H9 (cell line): ENCODE data around the gene MMP23B. TPM values are rescaled to one million over a fixed set of nuclear protein-coding genes. Genes with fewer than 3 reads are reported as not detected.
A peak's percentile ranks its signal among the peaks of the same experiment; 100 is the strongest.

ENCODE experiments used
- DNase-seq: peaks from one replicate; pipeline ENCODE4 v3.0.0-alpha.2; 2017
- H2AFZ ChIP-seq: one replicate; pipeline ENCODE4 v1.6.1; 2013; ENCODE audit warnings: mild to moderate bottlenecking, low read length, control low read depth, moderate library complexity
- H2AK5ac ChIP-seq: 2 replicates; pipeline ENCODE4 v1.6.1; 2013; ENCODE audit warnings: low read length, control low read depth, mixed read lengths; ENCODE audit not compliant: insufficient read length
- H2BK120ac ChIP-seq: one replicate; pipeline ENCODE4 v1.6.1; 2013; ENCODE audit warnings: low read depth, mild to moderate bottlenecking, low read length, control low read depth, inconsistent platforms; ENCODE audit not compliant: poor library complexity, severe bottlenecking
- H2BK12ac ChIP-seq: 2 replicates; pipeline ENCODE4 v1.6.1; 2013; ENCODE audit warnings: low read length, control low read depth, mixed read lengths, low read depth; ENCODE audit not compliant: insufficient read length
- H2BK15ac ChIP-seq: 2 replicates; pipeline ENCODE4 v1.6.1; 2013; ENCODE audit warnings: low read depth, low read length, control low read depth
- H2BK20ac ChIP-seq: one replicate; pipeline ENCODE4 v1.6.1; 2013; ENCODE audit warnings: low read depth, mild to moderate bottlenecking, low read length, control low read depth, inconsistent platforms; ENCODE audit not compliant: poor library complexity, severe bottlenecking
- H2BK5ac ChIP-seq: 2 replicates; pipeline ENCODE4 v1.6.1; 2013; ENCODE audit warnings: low read length, control low read depth, mixed read lengths; ENCODE audit not compliant: insufficient read length
- H3K14ac ChIP-seq: 2 replicates; pipeline ENCODE4 v1.6.1; 2013; ENCODE audit warnings: low read length, control low read depth; ENCODE audit not compliant: insufficient read depth
- H3K18ac ChIP-seq: 2 replicates; pipeline ENCODE4 v1.6.1; 2013; ENCODE audit warnings: low read depth, mild to moderate bottlenecking, mixed read lengths, low read length, control low read depth; ENCODE audit not compliant: insufficient read length
- H3K23ac ChIP-seq: 2 replicates; pipeline ENCODE4 v1.6.1; 2013; ENCODE audit warnings: low read length, control low read depth, mixed read lengths, low read depth; ENCODE audit not compliant: insufficient read length
- H3K23me2 ChIP-seq: 2 replicates; pipeline ENCODE4 v1.6.1; 2013; ENCODE audit warnings: low read depth, mild to moderate bottlenecking, mixed read lengths, low read length, control low read depth; ENCODE audit not compliant: insufficient read length, poor library complexity, severe bottlenecking
- H3K27ac ChIP-seq: 2 replicates; pipeline ENCODE4 v1.5.1; 2013; ENCODE audit warnings: low read length, control low read depth, mixed read lengths, low read depth; ENCODE audit not compliant: insufficient read length
- H3K27me3 ChIP-seq: 2 replicates; pipeline ENCODE4 v1.6.1; 2013; ENCODE audit warnings: low read length, control low read depth, inconsistent platforms; ENCODE audit not compliant: insufficient read depth
- H3K4ac ChIP-seq: 2 replicates; pipeline ENCODE4 v1.6.1; 2013; ENCODE audit warnings: low read depth, mild to moderate bottlenecking, control low read depth, inconsistent platforms, low read length, moderate library complexity
- H3K4me1 ChIP-seq: 2 replicates; pipeline ENCODE4 v1.6.1; 2013; ENCODE audit warnings: low read length, control low read depth, inconsistent platforms; ENCODE audit not compliant: insufficient read depth
- H3K4me2 ChIP-seq: 2 replicates; pipeline ENCODE4 v1.6.1; 2013; ENCODE audit warnings: low read length, control low read depth, mixed read lengths; ENCODE audit not compliant: insufficient read length, insufficient read depth
- H3K56ac ChIP-seq: 2 replicates; pipeline ENCODE4 v1.6.1; 2013; ENCODE audit warnings: low read depth, mild to moderate bottlenecking, mixed read lengths, low read length, control low read depth; ENCODE audit not compliant: insufficient read length
- H3K79me1 ChIP-seq: 2 replicates; pipeline ENCODE4 v1.6.1; 2013; ENCODE audit warnings: low read depth, mild to moderate bottlenecking, moderate library complexity, low read length, control low read depth, inconsistent platforms; ENCODE audit not compliant: insufficient read depth, poor library complexity, severe bottlenecking
- H3K79me2 ChIP-seq: 2 replicates; pipeline ENCODE4 v1.6.1; 2013; ENCODE audit warnings: low read length, control low read depth, inconsistent platforms; ENCODE audit not compliant: insufficient read depth
- H3K9ac ChIP-seq: 2 replicates; pipeline ENCODE4 v1.6.1; 2013; ENCODE audit warnings: low read length, control low read depth, mixed read lengths; ENCODE audit not compliant: insufficient read length; ENCODE audit errors: extremely low read depth
- H3K9me3 ChIP-seq: one replicate; pipeline ENCODE4 v1.6.1; 2013; ENCODE audit warnings: low read depth, low read length, inconsistent platforms; ENCODE audit not compliant: control insufficient read depth
- H3T11ph ChIP-seq: one replicate; pipeline ENCODE4 v1.6.1; 2013; ENCODE audit warnings: mild to moderate bottlenecking, low read length, control low read depth, inconsistent platforms
- H4K20me1 ChIP-seq: one replicate; pipeline ENCODE4 v1.6.1; 2013; ENCODE audit not compliant: control insufficient read depth, insufficient read length, insufficient read depth
- H4K5ac ChIP-seq: 2 replicates; pipeline ENCODE4 v1.6.1; 2013; ENCODE audit warnings: low read depth, mild to moderate bottlenecking, mixed read lengths, low read length, control low read depth; ENCODE audit not compliant: insufficient read length
- H4K8ac ChIP-seq: replicated peaks from 2 replicates; pipeline ENCODE4 v1.6.1; 2013; ENCODE audit warnings: low read length, control low read depth, mixed read lengths, low read depth; ENCODE audit not compliant: insufficient read length
- H4K91ac ChIP-seq: 2 replicates; pipeline ENCODE4 v1.6.1; 2013; ENCODE audit warnings: low read depth, mild to moderate bottlenecking, moderate library complexity, mixed read lengths, low read length, control low read depth; ENCODE audit not compliant: insufficient read length
- H3K27ac Mint-ChIP-seq, 3 experiments: 2 replicates in 2 of 3; 3 replicates in 1 of 3; pipeline ENCODE4 v1.8.0; 2020 to 2021; ENCODE audit warnings: mixed read lengths in 3 of 3, mild to moderate bottlenecking in 1 of 3, moderate library complexity in 1 of 3
- H3K27me3 Mint-ChIP-seq: 2 replicates; pipeline ENCODE4 v1.8.0; 2021; ENCODE audit warnings: low read depth, mild to moderate bottlenecking, moderate library complexity, mixed read lengths
- H3K36me3 Mint-ChIP-seq, 3 experiments: 2 replicates in 2 of 3; 3 replicates in 1 of 3; pipeline ENCODE4 v1.8.0; 2020 to 2021; ENCODE audit warnings: low read depth in 3 of 3, mixed read lengths in 3 of 3; ENCODE audit not compliant: insufficient read depth in 1 of 3
- H3K4me1 Mint-ChIP-seq, 2 experiments: 2 replicates each; pipeline ENCODE4 v1.8.0; 2020; ENCODE audit warnings: mixed read lengths in 2 of 2
- H3K4me3 Mint-ChIP-seq, 2 experiments: 2 replicates in 1 of 2; 3 replicates in 1 of 2; pipeline ENCODE4 v1.8.0; 2020 to 2021; ENCODE audit warnings: mild to moderate bottlenecking in 2 of 2, mixed read lengths in 2 of 2, moderate library complexity in 1 of 2
- H3K9me3 Mint-ChIP-seq, 2 experiments: 2 replicates in 1 of 2; 3 replicates in 1 of 2; pipeline ENCODE4 v1.8.0; 2020; ENCODE audit warnings: mild to moderate bottlenecking in 2 of 2, mixed read lengths in 2 of 2, moderate library complexity in 1 of 2
- WGBS: extraction: QIAGEN DNeasy Blood & Tissue Kit; methylation state at CpG from one replicate; pipeline ENCODE4 v1.1.7; 2013; ENCODE audit warnings: missing lambda C conversion rate, low lambda C conversion rate, mixed read lengths; ENCODE audit not compliant: insufficient read length; ENCODE audit errors: extremely low coverage; 5-methylcytosine and 5-hydroxymethylcytosine counted together
- total RNA-seq: library from RNA; stranded (reverse); gene quantifications from 2 replicates; pipeline ENCODE4 v1.2.1, GENCODE V29; 2021
- TF ChIP-seq, protein P1 (sequence below): fragments of 200-600 bp; sonication (generic); conservative IDR thresholded peaks from 3 replicates; pipeline ENCODE4 v1.8.0; 2021; ENCODE audit warnings: antibody characterized with exemption, mild to moderate bottlenecking

The MMP23B gene
- total RNA-seq, 1 experiment from 2014 or later: 12.5 TPM

GRCh38 chr1:1622788-1623094 is 9.2 kb upstream of the MMP23B start:
- DNase-seq: no peak
- Histone ChIP-seq H2BK5ac (no peak overlapping the region), H3K79me2 (no peaks in the 10 kb centered on the region), H2BK120ac (no peak overlapping the region), H4K91ac (no peak overlapping the region), H3K4me1 (no peaks in the 10 kb centered on the region), H3K27me3 (no peaks in the 10 kb centered on the region), H3K79me1 (no peaks in the 10 kb centered on the region), H2AK5ac (no peak overlapping the region), H2BK15ac (no peak overlapping the region), H2AFZ (no peak overlapping the region), H4K5ac (no peak overlapping the region), H2BK12ac (no peak overlapping the region), H3K27ac (no peak overlapping the region), H3K56ac (no peak overlapping the region), H4K20me1 (no peaks in the 10 kb centered on the region), H3K23me2 (no peaks in the 10 kb centered on the region), H3T11ph (no peak overlapping the region), H3K14ac (no peak overlapping the region), H3K9me3 (no peaks in the 10 kb centered on the region), H4K8ac (no peak overlapping the region), H3K18ac (no peak overlapping the region), H3K4ac (no peak overlapping the region), H3K9ac (no peak overlapping the region), H3K23ac (no peak overlapping the region), H3K4me2 (no peak overlapping the region), H2BK20ac (no peak overlapping the region)
- no peaks in the 10 kb centered on the region for H3K9me3 Mint-ChIP-seq
- no CpG with 5 or more reads among the region's 17 CpGs for WGBS
- H3K4me1 Mint-ChIP-seq: no peaks in the 10 kb centered on the region
- no peaks in the 10 kb centered on the region; the same call in 1 of the 2 replicates for H3K27me3 Mint-ChIP-seq
- TF ChIP-seq, protein P1, sequence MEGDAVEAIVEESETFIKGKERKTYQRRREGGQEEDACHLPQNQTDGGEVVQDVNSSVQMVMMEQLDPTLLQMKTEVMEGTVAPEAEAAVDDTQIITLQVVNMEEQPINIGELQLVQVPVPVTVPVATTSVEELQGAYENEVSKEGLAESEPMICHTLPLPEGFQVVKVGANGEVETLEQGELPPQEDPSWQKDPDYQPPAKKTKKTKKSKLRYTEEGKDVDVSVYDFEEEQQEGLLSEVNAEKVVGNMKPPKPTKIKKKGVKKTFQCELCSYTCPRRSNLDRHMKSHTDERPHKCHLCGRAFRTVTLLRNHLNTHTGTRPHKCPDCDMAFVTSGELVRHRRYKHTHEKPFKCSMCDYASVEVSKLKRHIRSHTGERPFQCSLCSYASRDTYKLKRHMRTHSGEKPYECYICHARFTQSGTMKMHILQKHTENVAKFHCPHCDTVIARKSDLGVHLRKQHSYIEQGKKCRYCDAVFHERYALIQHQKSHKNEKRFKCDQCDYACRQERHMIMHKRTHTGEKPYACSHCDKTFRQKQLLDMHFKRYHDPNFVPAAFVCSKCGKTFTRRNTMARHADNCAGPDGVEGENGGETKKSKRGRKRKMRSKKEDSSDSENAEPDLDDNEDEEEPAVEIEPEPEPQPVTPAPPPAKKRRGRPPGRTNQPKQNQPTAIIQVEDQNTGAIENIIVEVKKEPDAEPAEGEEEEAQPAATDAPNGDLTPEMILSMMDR: no peak
- H3K4me3 Mint-ChIP-seq: no peak overlapping the region
- H3K36me3 Mint-ChIP-seq: peaks cover under 1 to 2% (median 1%) of the 10 kb centered on the region in 3 experiments; a peak in 3 of 7 replicates
- H3K27ac Mint-ChIP-seq: peak overlapping the region in 2 of 3 experiments; percentile 55 to 85; a peak in 3 of 7 replicates
